ENCODE results near the gene RNF148. TPM values are rescaled to one million over a fixed set of nuclear protein-coding genes. Genes with fewer than 3 reads are reported as not detected.
"Not testable (repeated sequence)": the region's sequence is repeated elsewhere in the genome, so short reads cannot be mapped to it uniquely, and the experiment has no call there.

Gene RNF148
- total RNA-seq, 6 donors from 2014 or later, result 1.2 to 12.6 (median 7.6) TPM

DNA sequence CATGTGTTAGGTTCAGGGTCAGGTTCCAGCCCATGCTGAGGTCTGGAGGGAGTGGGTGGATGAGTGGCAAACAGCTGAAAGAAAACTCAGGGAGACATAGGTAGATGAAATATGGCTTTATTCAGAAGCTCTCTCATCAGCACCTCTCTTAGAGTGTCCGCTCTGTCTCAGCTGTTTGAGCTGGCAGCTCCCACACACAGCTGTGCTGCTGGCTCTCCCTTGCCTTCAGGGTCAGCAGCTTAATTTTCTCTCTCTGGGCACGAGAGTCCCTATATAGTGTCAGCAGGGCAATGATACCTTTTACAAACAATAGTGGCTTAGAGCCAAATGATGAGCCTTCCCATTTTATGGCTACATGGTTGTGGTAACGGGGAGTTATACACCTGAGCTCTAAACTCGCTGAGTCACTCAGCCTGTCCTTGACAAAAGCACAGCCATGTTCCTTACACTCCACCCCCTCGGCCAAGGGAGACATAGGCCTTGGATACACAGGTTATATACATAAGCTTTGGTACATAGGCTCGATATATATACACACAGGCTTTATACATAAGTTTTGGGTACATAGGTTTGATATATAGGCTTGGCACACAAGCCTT lies 14.2 kb downstream of the RNF148 start:
- WGBS, 2 donors, result 73 to 85% methylated on average over 5 to 6 of the region's 6 CpGs

DNA sequence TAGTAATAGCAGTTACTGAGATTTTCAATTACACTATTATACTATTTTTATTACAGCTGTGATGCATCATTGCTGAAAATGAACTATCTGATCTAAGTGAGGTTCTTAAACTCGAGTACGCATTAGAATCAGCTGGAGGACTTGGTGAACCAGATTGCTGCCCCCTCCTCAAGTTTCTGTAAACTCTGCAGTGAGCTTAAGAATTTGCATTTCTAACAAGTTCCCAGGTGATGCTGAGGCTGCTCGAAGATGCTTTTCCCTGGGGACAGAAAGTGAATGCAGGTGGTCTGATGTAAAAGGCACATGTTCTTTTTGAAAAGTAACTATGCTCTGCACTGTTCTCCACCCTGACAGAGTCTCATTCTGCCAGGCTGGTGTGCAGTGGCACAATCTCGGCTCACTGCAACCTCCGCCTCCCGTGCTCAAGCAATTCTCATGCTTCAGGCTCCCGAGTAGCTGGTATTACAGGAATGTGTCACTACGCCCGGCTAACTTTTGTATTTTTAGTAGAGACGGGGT lies 16.3 kb downstream of the RNF148 start:
- 60 to 76% methylated on average over 8 to 10 of the region's 10 CpGs for WGBS, 2 donors
- DNase-seq (no peak), ATAC-seq (ENCODE audit: low FRiP score in 2 of 2) (no peak)
- no peaks in the 10 kb centered on the region for H3K4me1 ChIP-seq
- no peaks in the 10 kb centered on the region for H3K36me3 ChIP-seq
- no peak overlapping the region for H3K4me3 ChIP-seq
- no peaks in the 10 kb centered on the region for H3K27me3 ChIP-seq
- no peak overlapping the region for H3K27ac ChIP-seq
- TF ChIP-seq, protein P1, sequence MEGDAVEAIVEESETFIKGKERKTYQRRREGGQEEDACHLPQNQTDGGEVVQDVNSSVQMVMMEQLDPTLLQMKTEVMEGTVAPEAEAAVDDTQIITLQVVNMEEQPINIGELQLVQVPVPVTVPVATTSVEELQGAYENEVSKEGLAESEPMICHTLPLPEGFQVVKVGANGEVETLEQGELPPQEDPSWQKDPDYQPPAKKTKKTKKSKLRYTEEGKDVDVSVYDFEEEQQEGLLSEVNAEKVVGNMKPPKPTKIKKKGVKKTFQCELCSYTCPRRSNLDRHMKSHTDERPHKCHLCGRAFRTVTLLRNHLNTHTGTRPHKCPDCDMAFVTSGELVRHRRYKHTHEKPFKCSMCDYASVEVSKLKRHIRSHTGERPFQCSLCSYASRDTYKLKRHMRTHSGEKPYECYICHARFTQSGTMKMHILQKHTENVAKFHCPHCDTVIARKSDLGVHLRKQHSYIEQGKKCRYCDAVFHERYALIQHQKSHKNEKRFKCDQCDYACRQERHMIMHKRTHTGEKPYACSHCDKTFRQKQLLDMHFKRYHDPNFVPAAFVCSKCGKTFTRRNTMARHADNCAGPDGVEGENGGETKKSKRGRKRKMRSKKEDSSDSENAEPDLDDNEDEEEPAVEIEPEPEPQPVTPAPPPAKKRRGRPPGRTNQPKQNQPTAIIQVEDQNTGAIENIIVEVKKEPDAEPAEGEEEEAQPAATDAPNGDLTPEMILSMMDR (IDR thresholded peaks at IDR 0.05), result no peak
- no peak for TF ChIP-seq POLR2AphosphoS5 (IDR thresholded peaks at IDR 0.05)
- no peak for TF ChIP-seq POLR2A (IDR thresholded peaks at IDR 0.05)
- no peak for TF ChIP-seq EP300 (IDR thresholded peaks at IDR 0.05)
- no peaks in the 10 kb centered on the region for H3K9me3 ChIP-seq

More for the DNA sequence above, 14.2 kb downstream of the RNF148 start:
- no peaks in the 10 kb centered on the region for H3K36me3 ChIP-seq
- no peaks in the 10 kb centered on the region for H3K27me3 ChIP-seq
- no peak for DNase-seq
- H3K4me3 ChIP-seq, result no peak overlapping the region
- ATAC-seq (ENCODE audit: low FRiP score in 2 of 2), result no peak
- H3K9me3 ChIP-seq, result no peaks in the 10 kb centered on the region
- TF ChIP-seq EP300 (IDR thresholded peaks at IDR 0.05) (no peak), POLR2AphosphoS5 (IDR thresholded peaks at IDR 0.05) (no peak), POLR2A (IDR thresholded peaks at IDR 0.05) (no peak)
- TF ChIP-seq, protein P1 (IDR thresholded peaks at IDR 0.05), result no peak
- no peaks in the 10 kb centered on the region for H3K4me1 ChIP-seq
- no peak overlapping the region for H3K27ac ChIP-seq

DNA sequence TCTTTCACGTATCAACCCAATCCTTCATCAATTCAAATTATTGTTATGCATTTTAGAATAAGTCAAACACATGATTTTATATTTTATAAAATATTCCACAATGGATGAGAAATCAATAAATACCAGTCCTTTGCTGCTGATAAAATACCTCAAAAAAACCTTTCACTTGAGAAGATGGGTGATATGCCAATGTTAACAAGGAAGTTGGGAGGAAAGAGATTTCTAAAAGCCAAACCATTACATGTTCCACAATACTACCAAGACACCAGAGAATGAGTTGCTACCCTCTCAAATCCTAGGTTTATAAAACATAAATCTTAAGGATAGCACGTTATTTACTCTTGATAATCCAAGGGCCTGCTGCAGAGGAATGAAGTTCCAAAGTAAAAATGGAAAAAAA lies 18.2 kb downstream of the RNF148 start:
- TF ChIP-seq EP300 (IDR thresholded peaks at IDR 0.05) (no peak), POLR2A (IDR thresholded peaks at IDR 0.05) (no peak), POLR2AphosphoS5 (IDR thresholded peaks at IDR 0.05) (no peak)
- TF ChIP-seq, protein P1 (IDR thresholded peaks at IDR 0.05), result no peak
- H3K27ac ChIP-seq, result no peak overlapping the region
- ATAC-seq (ENCODE audit: low FRiP score in 2 of 2) (no peak), DNase-seq (no peak)
- H3K4me3 ChIP-seq, result no peak overlapping the region
- H3K4me1 ChIP-seq, result no peaks in the 10 kb centered on the region
- no peaks in the 10 kb centered on the region for H3K27me3 ChIP-seq
- no peaks in the 10 kb centered on the region for H3K9me3 ChIP-seq
- no peaks in the 10 kb centered on the region for H3K36me3 ChIP-seq
- WGBS, 2 donors, result 61 to 78% methylated on average over 2 of the region's 2 CpGs

DNA sequence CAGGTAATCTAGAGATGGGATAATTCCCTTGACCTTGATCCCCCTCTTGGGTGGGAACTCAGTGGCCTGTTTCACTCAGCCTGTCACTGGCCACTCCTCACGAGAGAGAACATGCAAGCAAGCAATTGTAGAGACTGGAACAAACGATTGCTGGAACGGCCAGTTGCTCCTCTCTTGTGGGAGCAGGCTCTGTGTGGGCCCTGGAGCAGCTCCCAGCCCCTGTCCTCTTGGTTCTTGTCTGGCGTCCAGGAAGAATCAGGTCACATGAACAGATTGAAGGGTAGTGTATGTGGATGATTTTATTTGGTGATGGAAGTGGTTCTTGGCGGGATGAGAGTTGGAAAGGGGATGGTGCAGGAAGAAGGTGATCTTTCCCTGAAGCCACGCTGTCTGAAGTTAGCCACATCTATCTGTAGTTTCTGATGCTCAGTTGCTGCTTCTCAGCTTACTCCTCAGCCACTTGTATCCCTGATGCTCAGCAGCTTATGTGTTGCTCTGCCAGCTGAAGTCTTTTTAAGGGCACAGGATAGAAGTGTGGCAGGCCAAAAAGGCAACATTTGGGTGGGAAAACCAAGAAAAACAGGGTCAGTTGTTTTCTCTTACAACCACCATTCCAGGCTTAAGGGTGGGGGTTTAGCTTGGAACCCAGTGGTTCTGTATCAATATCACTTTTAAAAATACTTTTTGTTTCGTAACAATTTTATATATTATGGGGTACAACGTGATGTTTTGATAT lies 19.7 kb downstream of the RNF148 start:
- Histone ChIP-seq H3K4me1 (no peaks in the 10 kb centered on the region), H3K36me3 (no peaks in the 10 kb centered on the region), H3K9me3 (no peaks in the 10 kb centered on the region), H3K4me3 (no peak overlapping the region), H3K27me3 (no peaks in the 10 kb centered on the region), H3K27ac (no peak overlapping the region)
- ATAC-seq (ENCODE audit: low FRiP score in 2 of 2), result peak in 1 of 2 donors; percentile 10
- no peak for TF ChIP-seq EP300 (IDR thresholded peaks at IDR 0.05)
- TF ChIP-seq, protein P1 (IDR thresholded peaks at IDR 0.05), result no peak
- no peak for TF ChIP-seq POLR2A (IDR thresholded peaks at IDR 0.05)
- no peak for TF ChIP-seq POLR2AphosphoS5 (IDR thresholded peaks at IDR 0.05)
- no peak for DNase-seq
- 61 to 75% methylated on average over 7 to 8 of the region's 8 CpGs for WGBS, 2 donors

DNA sequence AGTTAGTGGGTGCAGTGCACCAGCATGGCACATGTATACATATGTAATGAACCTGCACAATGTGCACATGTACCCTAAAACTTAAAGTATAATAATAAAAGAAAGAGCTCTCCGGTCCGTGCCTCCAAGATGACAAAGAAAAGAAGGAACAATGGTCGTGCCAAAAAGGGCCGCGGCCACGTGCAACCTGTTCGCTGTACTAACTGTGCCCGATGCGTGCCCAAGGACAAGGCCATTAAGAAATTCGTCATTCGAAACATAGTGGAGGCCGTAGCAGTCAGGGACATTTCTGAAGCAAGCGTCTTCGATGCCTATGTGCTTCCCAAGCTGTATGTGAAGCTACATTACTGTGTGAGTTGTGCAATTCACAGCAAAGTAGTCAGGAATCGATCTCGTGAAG lies 21.5 kb downstream of the RNF148 start:
- ATAC-seq (ENCODE audit: low FRiP score in 2 of 2); H3K27me3 ChIP-seq; H3K4me1 ChIP-seq; H3K4me3 ChIP-seq; H3K9me3 ChIP-seq; H3K27ac ChIP-seq; H3K36me3 ChIP-seq: not testable (repeated sequence)
- DNase-seq, result peak in 1 of 2 donors; percentile 17
- WGBS, 2 donors, result 96 to 97% methylated on average over 16 of the region's 16 CpGs

Measured in upper lobe of left lung (tissue), 6 donors.